HG02870 (cell line): Measurements from ENCODE around the gene GHITM.
"Not testable (repeated sequence)": the region's sequence is repeated elsewhere in the genome, so short reads cannot be mapped to it uniquely, and the experiment has no call there.

Experiments used
- ATAC-seq: cut with Tn5 transposase; IDR thresholded peaks from one replicate; pipeline ENCODE4 v1.9.1; 2021; ENCODE audit warnings: mild to moderate bottlenecking, moderate library complexity; ENCODE audit not compliant: unreplicated experiment

GHITM gene

GRCh38 chr10:84139126-84140035, at the start of gene GHITM:
Gene GHITM (plus strand): TSS chr10:84139509. CDS start chr10:84141501, 1,992 bp downstream.
- ATAC-seq: peak; percentile 98

- no peak for ATAC-seq
Observed at GRCh38 chr10:84095811-84096497, 43.4 kb upstream of the GHITM start.

GRCh38 chr10:84097787-84098353, 41.4 kb upstream of the GHITM start:
- ATAC-seq: no peak

- no peak for ATAC-seq
Observed at GRCh38 chr10:84098667-84099066, 40.6 kb upstream of the GHITM start.

- ATAC-seq: no peak
Observed at GRCh38 chr10:84101042-84101441, 38.3 kb upstream of the GHITM start.

GRCh38 chr10:84108797-84109196, 30.5 kb upstream of the GHITM start:
- ATAC-seq: no peak

- not testable (repeated sequence) for ATAC-seq
Observed at GRCh38 chr10:84109772-84110171, 29.5 kb upstream of the GHITM start.

GRCh38 chr10:84113468-84113867, 25.8 kb upstream of the GHITM start:
- not testable (repeated sequence) for ATAC-seq

- ATAC-seq: no peak
Observed at GRCh38 chr10:84114088-84114667, 25.1 kb upstream of the GHITM start.

- ATAC-seq: not testable (repeated sequence)
Observed at GRCh38 chr10:84117204-84117603, 22.1 kb upstream of the GHITM start.

GRCh38 chr10:84117686-84118394, 21.5 kb upstream of the GHITM start:
- no peak for ATAC-seq

GRCh38 chr10:84118395-84119006, 20.8 kb upstream of the GHITM start:
- ATAC-seq: no peak

- ATAC-seq: no peak
Observed at GRCh38 chr10:84123362-84123761, 15.9 kb upstream of the GHITM start.

- not testable (repeated sequence) for ATAC-seq
Observed at GRCh38 chr10:84125910-84126784, 13.2 kb upstream of the GHITM start.

GRCh38 chr10:84126785-84127167, 12.5 kb upstream of the GHITM start:
- no peak for ATAC-seq

- ATAC-seq: no peak
Observed at GRCh38 chr10:84135836-84136235, 3.5 kb upstream of the GHITM start.

GRCh38 chr10:84137811-84138210, 1.5 kb upstream of the GHITM start:
- no peak for ATAC-seq

GRCh38 chr10:84138478-84139125, 707 bp upstream of the GHITM start:
- ATAC-seq: peak; percentile 1

- ATAC-seq: no peak
Observed at GRCh38 chr10:84140036-84140379, 699 bp downstream of the GHITM start.
